Vagina (tissue), 2 donors: ENCODE data around the gene PTPRN2.

ENCODE experiments used
- POLR2A ChIP-seq, 2 donors: fragments of 450-650 bp; IDR thresholded peaks; one replicate each; pipeline ENCODE4 v1.6.1; 2017; ENCODE audit warnings: antibody characterized with exemption in 2 of 2, mild to moderate bottlenecking in 2 of 2, moderate library complexity in 2 of 2
- POLR2AphosphoS5 ChIP-seq, 2 donors: sonication (generic); formaldehyde crosslinking; IDR thresholded peaks; one replicate each; pipeline ENCODE4 v1.9.0; 2017; ENCODE audit warnings: antibody characterized with exemption in 2 of 2, mild to moderate bottlenecking in 2 of 2, low read depth in 1 of 2; ENCODE audit not compliant: insufficient read depth in 1 of 2
- TF ChIP-seq, protein P1 (sequence below), 3 experiments: fragments of 450-650 bp in 2 of 3; fragments of 200-600 bp in 1 of 3; sonication (generic) in 1 of 3; IDR thresholded peaks; one replicate each; pipeline ENCODE4 v1.5.1; 2017 to 2019; ENCODE audit warnings: antibody characterized with exemption in 3 of 3, mild to moderate bottlenecking in 2 of 3, moderate library complexity in 2 of 3

DNA sequence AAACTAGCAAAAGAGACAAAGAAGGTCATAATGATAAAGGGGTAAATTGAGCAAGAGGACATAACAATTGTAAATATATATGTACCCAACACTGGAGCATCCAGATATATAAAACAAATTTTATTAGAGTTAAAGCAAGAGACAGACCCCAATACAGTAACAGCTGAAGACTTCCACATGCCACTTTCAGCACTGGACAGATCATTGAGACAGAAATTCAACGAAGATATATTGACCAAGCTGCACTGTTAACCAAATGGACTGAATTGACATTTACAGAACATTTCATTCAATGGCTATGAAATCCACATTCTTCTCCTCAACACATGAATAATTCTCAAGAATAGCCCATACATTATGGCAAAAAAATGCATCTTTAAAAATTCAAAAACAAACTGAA, 378.2 kb downstream of the PTPRN2 start:
- TF ChIP-seq, protein P1, sequence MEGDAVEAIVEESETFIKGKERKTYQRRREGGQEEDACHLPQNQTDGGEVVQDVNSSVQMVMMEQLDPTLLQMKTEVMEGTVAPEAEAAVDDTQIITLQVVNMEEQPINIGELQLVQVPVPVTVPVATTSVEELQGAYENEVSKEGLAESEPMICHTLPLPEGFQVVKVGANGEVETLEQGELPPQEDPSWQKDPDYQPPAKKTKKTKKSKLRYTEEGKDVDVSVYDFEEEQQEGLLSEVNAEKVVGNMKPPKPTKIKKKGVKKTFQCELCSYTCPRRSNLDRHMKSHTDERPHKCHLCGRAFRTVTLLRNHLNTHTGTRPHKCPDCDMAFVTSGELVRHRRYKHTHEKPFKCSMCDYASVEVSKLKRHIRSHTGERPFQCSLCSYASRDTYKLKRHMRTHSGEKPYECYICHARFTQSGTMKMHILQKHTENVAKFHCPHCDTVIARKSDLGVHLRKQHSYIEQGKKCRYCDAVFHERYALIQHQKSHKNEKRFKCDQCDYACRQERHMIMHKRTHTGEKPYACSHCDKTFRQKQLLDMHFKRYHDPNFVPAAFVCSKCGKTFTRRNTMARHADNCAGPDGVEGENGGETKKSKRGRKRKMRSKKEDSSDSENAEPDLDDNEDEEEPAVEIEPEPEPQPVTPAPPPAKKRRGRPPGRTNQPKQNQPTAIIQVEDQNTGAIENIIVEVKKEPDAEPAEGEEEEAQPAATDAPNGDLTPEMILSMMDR (IDR thresholded peaks at IDR 0.05): no peak
- no peak for TF ChIP-seq POLR2AphosphoS5 (IDR thresholded peaks at IDR 0.05; ENCODE audit: insufficient read depth in 1 of 2, low read depth in 1 of 2)
- TF ChIP-seq POLR2A (IDR thresholded peaks at IDR 0.05): no peak
